Aorta (tissue), 5 donors: ENCODE measurements around the gene TM7SF2. TPM values are rescaled to one million over a fixed set of nuclear protein-coding genes. Genes with fewer than 3 reads are reported as not detected.
"Not testable (repeated sequence)": the region's sequence is repeated elsewhere in the genome, so short reads cannot be mapped to it uniquely, and the experiment has no call there.

Experiments
- ATAC-seq: fragments of 200-7000 bp; cut with Tn5 transposase; one replicate; pipeline ENCODE4 v1.9.1; 2022; ENCODE audit warnings: moderate library complexity; ENCODE audit not compliant: low FRiP score
- DNase-seq, 2 donors: peaks; one replicate each; pipeline ENCODE4 v3.0.0-alpha.2; 2020
- H3K27ac ChIP-seq, 2 donors: one replicate each; pipeline ENCODE4 v1.5.1; 2013; ENCODE audit warnings: low read length in 2 of 2, mild to moderate bottlenecking in 2 of 2, moderate library complexity in 2 of 2, control low read depth in 1 of 2, inconsistent platforms in 1 of 2, low read depth in 1 of 2
- H3K27me3 ChIP-seq, 2 donors: one replicate each; pipeline ENCODE4 v1.6.1; 2013; ENCODE audit warnings: control low read depth in 1 of 2, low read length in 1 of 2, mild to moderate bottlenecking in 1 of 2, moderate library complexity in 1 of 2; ENCODE audit not compliant: insufficient read depth in 2 of 2, control insufficient read depth in 1 of 2
- H3K36me3 ChIP-seq, 2 donors: one replicate each; pipeline ENCODE4 v1.6.1; 2013; ENCODE audit warnings: control low read depth in 1 of 2, low read length in 1 of 2, mild to moderate bottlenecking in 1 of 2; ENCODE audit not compliant: insufficient read depth in 2 of 2, control insufficient read depth in 1 of 2
- H3K4me1 ChIP-seq, 2 donors: one replicate each; pipeline ENCODE4 v1.6.1; 2013; ENCODE audit warnings: low read length in 2 of 2, control low read depth in 1 of 2, mild to moderate bottlenecking in 1 of 2, moderate library complexity in 1 of 2; ENCODE audit not compliant: insufficient read depth in 2 of 2, control insufficient read depth in 1 of 2
- H3K4me3 ChIP-seq, 2 donors: one replicate each; pipeline ENCODE4 v1.5.1; 2013; ENCODE audit warnings: low read length in 2 of 2, control low read depth in 1 of 2, mild to moderate bottlenecking in 1 of 2
- H3K9me3 ChIP-seq: one replicate; pipeline ENCODE4 v1.6.1; 2013; ENCODE audit warnings: mild to moderate bottlenecking, low read length; ENCODE audit not compliant: control insufficient read depth
- WGBS, 2 donors: extraction: QIAGEN DNeasy Blood & Tissue Kit; methylation state at CpG; one replicate each; pipeline ENCODE4 v1.1.7; 2013; 5-methylcytosine and 5-hydroxymethylcytosine counted together
- intact Hi-C, 2 donors: fragments of 100-400 bp; cut with DNase I; formaldehyde crosslinking; loops; one replicate each; pipeline versions ENCODE4 v1.14.2 to v1.15.0; 2022
- polyA plus RNA-seq, 2 donors: library from polyadenylated mRNA; stranded (reverse); fragments of 200-250 nt; gene quantifications; one replicate each; pipeline ENCODE4 v1.2.3, GENCODE V29; 2013
- total RNA-seq, 2 donors: library from RNA; stranded (reverse); fragmentation: NEBNext Ultra II Directional; extraction: Animal tissue kit (Norgen Biotek cat#: 25700); gene quantifications; one replicate each; pipeline ENCODE4 v1.2.1, GENCODE V29; 2021
- donor health status: healthy with polysubstance abuse.
- donor health status: Bipolar disorder and iron deficiency.
- donor health status: DM: no; HTN: no; CAD: no.
- donor health status: DM: no; HTN: no; CAD: no.
- donor health status: DM: yes; HTN: yes; CAD: no.

Gene TM7SF2
- total and polyA plus RNA-seq, 4 donors = 4.0 to 11.8 (median 6.2) TPM

DNA sequence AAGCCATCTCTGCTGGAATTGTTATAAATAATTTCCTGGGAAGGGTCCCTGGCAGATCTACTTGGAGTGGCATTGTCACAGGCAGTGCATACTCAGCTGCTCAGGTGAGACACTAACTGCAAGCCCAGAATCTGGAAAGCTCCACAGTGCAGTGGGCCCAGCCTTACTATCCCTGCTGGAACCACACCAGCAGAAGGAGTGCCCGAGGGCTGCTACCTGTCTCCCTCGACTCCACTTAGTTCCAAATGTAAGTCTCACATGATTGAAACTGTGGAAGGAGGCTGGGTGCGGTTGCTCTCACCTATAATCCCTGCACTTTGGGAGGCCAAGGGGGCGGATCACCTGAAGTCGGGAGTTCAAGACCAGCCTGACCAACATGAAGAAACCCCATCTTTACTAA is 37.0 kb downstream of the TM7SF2 start:
- no peak for ATAC-seq
- no peaks in the 10 kb centered on the region for H3K27me3 ChIP-seq
- no peaks in the 10 kb centered on the region for H3K9me3 ChIP-seq
- peak in 1 of 2 donors; percentile 35 for DNase-seq
- H3K4me3 ChIP-seq = no peak overlapping the region
- no peaks in the 10 kb centered on the region for H3K4me1 ChIP-seq
- H3K36me3 ChIP-seq = no peaks in the 10 kb centered on the region
- WGBS, 2 donors = 82 to 90% methylated on average over 5 of the region's 5 CpGs
- H3K27ac ChIP-seq = no peak overlapping the region
- intact Hi-C loops = no loop called here

DNA sequence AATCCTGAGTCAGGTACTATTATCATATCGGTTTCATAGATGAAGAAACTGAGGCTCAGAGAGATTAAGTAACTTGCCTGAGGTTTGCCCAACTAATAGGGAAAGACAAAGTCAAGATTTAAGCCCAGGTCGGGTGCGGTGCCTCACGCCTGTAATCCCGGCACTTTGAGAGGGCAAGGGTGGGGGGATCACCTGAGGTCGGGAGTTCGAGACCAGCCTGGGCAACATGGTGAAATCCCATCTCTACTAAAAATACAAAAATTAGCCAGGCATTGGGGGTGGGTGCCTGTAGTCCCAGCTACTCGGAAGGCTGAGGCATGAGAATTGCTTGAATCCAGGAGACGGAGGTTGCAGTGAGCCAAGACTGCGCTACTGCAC is 38.4 kb downstream of the TM7SF2 start:
- 50 to 51% methylated on average over 10 of the region's 10 CpGs for WGBS, 2 donors
- H3K27ac ChIP-seq, ATAC-seq, H3K4me1 ChIP-seq, H3K27me3 ChIP-seq, H3K9me3 ChIP-seq, H3K36me3 ChIP-seq, DNase-seq, intact Hi-C loops, H3K4me3 ChIP-seq: not testable (repeated sequence)

DNA sequence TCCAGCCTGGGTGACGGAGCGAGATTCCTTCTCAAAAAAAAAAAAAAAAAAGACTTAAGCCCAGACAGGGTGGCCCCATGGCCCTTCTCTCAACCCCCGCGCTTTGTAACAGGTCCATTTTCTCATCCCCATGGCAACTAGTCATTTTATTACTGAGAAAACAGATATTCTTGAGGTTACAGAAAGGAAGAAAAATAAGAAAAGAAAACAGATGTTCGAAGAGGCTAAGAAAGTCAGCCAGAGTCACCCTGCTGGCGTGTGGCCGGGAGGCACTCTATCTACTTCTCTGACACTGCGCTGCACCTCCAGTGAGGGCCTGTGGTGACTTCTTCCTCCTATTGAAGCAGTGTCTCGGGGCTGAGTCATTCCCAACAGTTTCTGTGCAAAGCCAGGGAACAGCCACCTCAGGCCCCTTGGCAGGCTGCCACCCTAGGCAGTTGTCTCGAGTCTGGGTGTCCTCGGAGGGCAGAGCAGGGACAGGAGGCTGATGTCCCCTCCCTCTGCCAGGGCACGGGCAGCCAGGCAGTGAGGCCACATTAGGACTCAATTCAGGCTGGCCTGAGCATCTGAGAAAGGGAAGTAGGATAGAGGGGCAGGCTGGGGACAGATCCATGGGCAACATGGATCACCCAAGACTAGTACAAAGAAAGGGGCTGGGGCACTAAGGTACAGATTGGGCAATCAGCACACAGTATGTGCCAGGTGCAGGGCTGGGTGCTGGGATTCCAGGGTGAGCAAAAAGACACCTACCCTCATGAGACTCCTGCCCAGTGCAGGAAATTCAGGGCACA is 39.0 kb downstream of the TM7SF2 start:
- H3K4me3 ChIP-seq = no peak overlapping the region
- ATAC-seq (peak; percentile 90), DNase-seq (peak; percentile 93 to 95)
- no peaks in the 10 kb centered on the region for H3K27me3 ChIP-seq
- H3K36me3 ChIP-seq = no peaks in the 10 kb centered on the region
- 3% methylated on average over 12 of the region's 12 CpGs for WGBS, 2 donors
- intact Hi-C loops = no loop called here
- H3K9me3 ChIP-seq = no peaks in the 10 kb centered on the region
- no peaks in the 10 kb centered on the region for H3K4me1 ChIP-seq
- peak overlapping the region in 1 of 2 donors; percentile 0 for H3K27ac ChIP-seq

DNA sequence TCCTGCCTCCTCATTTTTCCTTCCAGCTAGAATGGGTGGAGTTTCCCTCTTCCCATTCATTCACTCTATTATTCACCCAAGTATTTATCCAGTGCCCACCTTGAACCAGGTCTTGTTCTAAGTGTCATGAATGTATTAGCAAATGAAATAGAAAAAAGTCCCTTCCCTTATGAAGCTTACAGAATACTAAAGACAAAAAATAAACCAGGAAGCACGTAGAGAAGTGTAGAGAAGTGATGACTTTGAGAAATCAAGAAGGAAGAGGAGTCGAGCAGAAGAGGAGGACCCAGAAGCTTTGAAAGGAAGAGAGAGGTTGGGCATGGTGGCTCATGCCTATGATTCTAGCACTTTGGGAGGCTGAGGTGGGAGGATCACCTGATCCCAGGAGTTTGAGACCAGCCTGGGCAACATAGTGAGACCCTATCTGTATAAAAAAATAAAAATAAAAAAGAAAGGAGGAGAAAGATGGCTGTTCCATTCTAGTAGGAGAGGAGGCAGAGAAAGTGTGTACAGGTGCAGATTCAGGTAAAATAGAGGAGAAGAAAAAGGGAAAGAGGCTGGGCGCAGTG is 39.7 kb downstream of the TM7SF2 start:
- no peak overlapping the region for H3K27ac ChIP-seq
- no peaks in the 10 kb centered on the region for H3K27me3 ChIP-seq
- ATAC-seq (no peak), DNase-seq (peak in 1 of 2 donors; percentile 6)
- WGBS, 2 donors = 82 to 88% methylated on average over 3 of the region's 3 CpGs
- no peak overlapping the region for H3K4me3 ChIP-seq
- intact Hi-C loops = no loop called here
- H3K9me3 ChIP-seq = no peaks in the 10 kb centered on the region
- H3K36me3 ChIP-seq = no peaks in the 10 kb centered on the region
- H3K4me1 ChIP-seq = no peaks in the 10 kb centered on the region

DNA sequence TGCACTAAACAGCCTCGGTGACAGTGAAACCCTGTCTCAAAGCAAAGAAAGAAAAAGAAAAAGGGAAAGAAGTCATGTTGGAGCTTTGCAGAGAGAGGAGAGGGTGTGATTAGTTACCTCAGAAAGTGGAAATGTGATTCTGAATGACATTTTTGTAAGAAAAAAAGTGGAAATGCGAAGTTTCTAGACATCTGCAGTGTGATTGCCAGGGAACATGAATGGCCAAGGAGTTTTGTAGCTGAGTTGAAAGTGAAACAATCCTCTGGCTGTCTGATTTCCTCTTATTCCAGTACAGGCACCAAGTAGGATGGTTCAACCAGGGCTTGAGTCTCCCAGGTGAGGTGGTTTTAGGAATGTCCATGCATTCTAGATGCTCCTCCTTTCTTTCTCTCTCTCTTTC is 40.5 kb downstream of the TM7SF2 start:
- H3K4me3 ChIP-seq = no peak overlapping the region
- ATAC-seq (no peak), DNase-seq (no peak)
- H3K27ac ChIP-seq = no peak overlapping the region
- WGBS, 2 donors = 77 to 94% methylated on average over 2 of the region's 2 CpGs
- H3K9me3 ChIP-seq = no peaks in the 10 kb centered on the region
- no peaks in the 10 kb centered on the region for H3K36me3 ChIP-seq
- intact Hi-C loops = no loop called here
- no peaks in the 10 kb centered on the region for H3K4me1 ChIP-seq
- no peaks in the 10 kb centered on the region for H3K27me3 ChIP-seq

DNA sequence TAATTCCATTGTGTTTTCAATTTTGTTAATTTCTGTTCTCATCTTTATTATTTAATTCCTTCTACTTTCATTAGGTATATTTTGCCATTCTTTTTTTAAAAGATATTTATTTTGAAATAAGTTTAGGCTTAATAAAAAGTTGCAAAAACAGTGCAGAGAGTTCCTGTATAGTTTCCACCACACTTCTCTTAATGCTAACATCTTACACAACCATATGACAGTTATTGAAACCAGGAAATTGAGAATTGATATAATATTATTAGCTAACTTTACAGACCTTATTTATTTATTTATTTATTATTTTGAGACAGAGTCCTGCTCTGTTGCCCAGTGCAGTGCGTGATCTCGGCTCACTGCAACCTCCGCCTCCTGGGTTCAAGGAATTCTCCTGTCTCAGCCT is 44.6 kb downstream of the TM7SF2 start:
- WGBS, 2 donors = 94 to 96% methylated on average over 3 of the region's 3 CpGs
- no peaks in the 10 kb centered on the region for H3K4me1 ChIP-seq
- H3K36me3 ChIP-seq = no peaks in the 10 kb centered on the region
- no peaks in the 10 kb centered on the region for H3K27me3 ChIP-seq
- H3K9me3 ChIP-seq = no peaks in the 10 kb centered on the region
- H3K27ac ChIP-seq = no peak overlapping the region
- DNase-seq (no peak), ATAC-seq (no peak)
- intact Hi-C loops = no loop called here
- H3K4me3 ChIP-seq = no peak overlapping the region

DNA sequence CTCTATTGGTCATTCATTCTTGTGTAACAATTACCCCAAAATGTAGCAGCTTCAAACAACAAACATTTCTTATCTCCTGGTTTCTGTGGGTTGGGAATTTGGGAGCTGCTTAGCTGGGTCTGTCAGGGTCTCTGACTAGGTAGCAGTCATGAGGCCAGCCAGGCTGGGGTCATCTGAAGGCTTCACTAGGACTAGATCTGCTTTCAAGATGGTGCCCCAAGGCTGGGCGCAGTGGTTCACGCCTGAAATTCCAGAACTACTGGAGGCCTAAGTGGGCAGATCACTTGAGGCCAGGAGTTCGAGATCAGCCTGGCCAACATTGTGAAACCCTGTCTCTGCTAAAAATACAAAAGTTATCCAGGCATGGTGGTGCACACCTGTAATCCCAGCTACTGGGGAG is 45.3 kb downstream of the TM7SF2 start:
- DNase-seq (no peak), ATAC-seq (no peak)
- Histone ChIP-seq H3K4me3 (no peak overlapping the region), H3K4me1 (no peaks in the 10 kb centered on the region), H3K9me3 (no peaks in the 10 kb centered on the region), H3K36me3 (no peaks in the 10 kb centered on the region), H3K27me3 (no peaks in the 10 kb centered on the region), H3K27ac (no peak overlapping the region)
- 90 to 96% methylated on average over 3 of the region's 3 CpGs for WGBS, 2 donors
- intact Hi-C loops = no loop called here

DNA sequence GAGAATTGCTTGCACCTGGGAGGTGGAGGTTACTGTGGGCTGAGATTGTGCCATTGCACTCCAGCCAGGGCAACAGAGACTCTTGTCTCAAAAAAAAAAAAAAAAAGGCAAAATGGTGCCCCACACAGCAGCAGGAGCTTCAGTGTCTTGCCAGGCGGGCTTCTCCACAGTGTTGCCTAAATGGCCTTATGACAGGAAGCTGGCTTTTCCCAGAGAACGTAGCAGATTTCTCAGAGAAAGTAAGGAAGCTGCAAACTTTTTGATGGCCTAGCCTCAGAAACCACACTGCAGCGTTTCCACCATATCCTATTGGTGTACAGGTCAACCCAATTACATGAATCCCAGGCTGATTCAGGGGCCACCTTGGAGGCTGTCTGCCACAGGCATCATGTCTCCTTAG is 45.7 kb downstream of the TM7SF2 start:
- Histone ChIP-seq H3K4me1 (no peaks in the 10 kb centered on the region), H3K4me3 (no peak overlapping the region), H3K36me3 (no peaks in the 10 kb centered on the region), H3K27me3 (no peaks in the 10 kb centered on the region), H3K27ac (no peak overlapping the region), H3K9me3 (no peaks in the 10 kb centered on the region)
- ATAC-seq = no peak
- WGBS, 2 donors = 80 to 83% methylated on average over 3 of the region's 3 CpGs
- intact Hi-C loops = no loop called here
- DNase-seq = no peak

DNA sequence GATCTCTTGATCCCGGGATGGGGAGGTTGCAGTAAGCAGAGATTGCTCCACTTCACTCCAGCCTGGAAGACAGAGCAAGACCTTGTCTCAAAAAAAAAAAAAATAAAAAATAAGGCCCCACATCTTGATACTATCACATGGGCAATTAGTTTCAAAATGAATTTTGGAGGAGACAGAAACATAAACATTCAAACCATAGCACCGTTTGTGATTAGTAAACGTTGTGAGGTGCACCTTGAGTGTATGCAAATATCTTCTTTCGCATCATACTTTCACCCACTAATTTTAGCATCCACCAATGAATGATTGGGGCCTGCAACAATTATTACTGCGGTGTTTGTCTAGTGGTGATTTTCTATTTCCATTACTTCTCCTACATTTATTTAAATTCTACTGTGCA is 47.3 kb downstream of the TM7SF2 start:
- Histone ChIP-seq H3K4me3 (no peak overlapping the region), H3K27me3 (no peaks in the 10 kb centered on the region), H3K27ac (no peak overlapping the region), H3K9me3 (no peaks in the 10 kb centered on the region), H3K36me3 (no peaks in the 10 kb centered on the region), H3K4me1 (no peaks in the 10 kb centered on the region)
- intact Hi-C loops = no loop called here
- DNase-seq = no peak
- ATAC-seq = no peak
- WGBS, 2 donors = 76 to 77% methylated on average over 5 of the region's 5 CpGs
